ENCODE data around the gene JUP. TPM values are rescaled to one million over a fixed set of nuclear protein-coding genes. Genes with fewer than 3 reads are reported as not detected.
A peak's percentile ranks its signal among the peaks of the same experiment; 100 is the strongest.

JUP gene
- polyA plus RNA-seq, 1 donor from 2014 or later, result 46.1 TPM

GRCh38 chr17:41785091-41785858, 1.2 kb downstream of the JUP start:
- no peaks in the 10 kb centered on the region for H3K9me3 ChIP-seq (ENCODE audit: low read length)
- H3K27ac ChIP-seq (ENCODE audit: low read length), result peak overlapping the region; percentile 69
- H3K4me2 ChIP-seq (ENCODE audit: low read length), result peak overlapping the region; percentile 88
- H3K27me3 ChIP-seq (ENCODE audit: insufficient read depth, low read depth, low read length), result no peaks in the 10 kb centered on the region
- no peaks in the 10 kb centered on the region for H3K9me2 ChIP-seq (ENCODE audit: insufficient read depth, low read length)
- H3K4me3 ChIP-seq (ENCODE audit: low read length), result peak overlapping the region; percentile 76
- H2AFZ ChIP-seq (ENCODE audit: low read depth, low read length), result no peak overlapping the region
- peaks cover 47% of the 10 kb centered on the region for H3K79me2 ChIP-seq (replicated peaks; ENCODE audit: insufficient read depth, low read length)
- TF ChIP-seq TAF1 (IDR thresholded peaks at IDR 0.05; ENCODE audit: low read depth) (no peak), MXI1 (conservative IDR thresholded peaks at IDR 0.05; ENCODE audit: poor library complexity, severe bottlenecking) (peak; percentile 54), REST (IDR thresholded peaks at IDR 0.05; ENCODE audit: borderline replicate concordance) (peak; percentile 18)
- no peaks in the 10 kb centered on the region for H3K36me3 ChIP-seq (ENCODE audit: insufficient read depth, low read length)
- H3F3A ChIP-seq (ENCODE audit: insufficient read depth, low read length, poor library complexity, severe bottlenecking), result no peaks in the 10 kb centered on the region
- peak overlapping the region; percentile 81 for H3K9ac ChIP-seq (ENCODE audit: low read length)
- peaks cover 7% of the 10 kb centered on the region for H4K20me1 ChIP-seq (ENCODE audit: insufficient read depth)

- H3K27ac ChIP-seq (ENCODE audit: low read length), result peak overlapping the region; percentile 69
Observed at GRCh38 chr17:41784207-41784744, 2.2 kb downstream of the JUP start.

More at GRCh38 chr17:41784207-41784744, 2.2 kb downstream of the JUP start:
- no peaks in the 10 kb centered on the region for H3K9me3 ChIP-seq (ENCODE audit: low read length)
- H3K4me3 ChIP-seq (ENCODE audit: low read length), result peak overlapping the region; percentile 76
- H3K9ac ChIP-seq (ENCODE audit: low read length), result peak overlapping the region; percentile 81
- TF ChIP-seq EZH2 (IDR thresholded peaks at IDR 0.05; ENCODE audit: borderline replicate concordance, insufficient read depth, low read length, poor library complexity, severe bottlenecking) (no peak), CTCF (IDR thresholded peaks at IDR 0.05; ENCODE audit: poor library complexity, severe bottlenecking) (no peak), POLR2AphosphoS5 (IDR thresholded peaks at IDR 0.05) (no peak), SMC3 (conservative IDR thresholded peaks at IDR 0.05; ENCODE audit: poor library complexity) (no peak), RAD21 (conservative IDR thresholded peaks at IDR 0.05) (no peak), REST (IDR thresholded peaks at IDR 0.05; ENCODE audit: borderline replicate concordance) (no peak), TAF1 (IDR thresholded peaks at IDR 0.05; ENCODE audit: low read depth) (no peak), MXI1 (conservative IDR thresholded peaks at IDR 0.05; ENCODE audit: poor library complexity, severe bottlenecking) (no peak), EP300 (conservative IDR thresholded peaks at IDR 0.05; ENCODE audit: poor library complexity, severe bottlenecking) (no peak)
- H4K20me1 ChIP-seq (ENCODE audit: insufficient read depth), result peaks cover 7% of the 10 kb centered on the region
- no peaks in the 10 kb centered on the region for H3K36me3 ChIP-seq (ENCODE audit: insufficient read depth, low read length)
- peaks cover 51% of the 10 kb centered on the region for H3K79me2 ChIP-seq (replicated peaks; ENCODE audit: insufficient read depth, low read length)
- peak overlapping the region; percentile 88 for H3K4me2 ChIP-seq (ENCODE audit: low read length)
- no peaks in the 10 kb centered on the region for H3K27me3 ChIP-seq (ENCODE audit: insufficient read depth, low read depth, low read length)
- no peak overlapping the region for H2AFZ ChIP-seq (ENCODE audit: low read depth, low read length)
- H3K9me2 ChIP-seq (ENCODE audit: insufficient read depth, low read length), result no peaks in the 10 kb centered on the region
- H3F3A ChIP-seq (ENCODE audit: insufficient read depth, low read length, poor library complexity, severe bottlenecking), result no peaks in the 10 kb centered on the region

Data from neural cell (in vitro differentiated cells).